Ishikawa (cell line): Measurements from ENCODE around the gene CPNE9.

Experiments
- CEBPB ChIP-seq: IDR thresholded peaks from 2 replicates; pipeline ENCODE4 v1.6.1; 2012
- EGR1 ChIP-seq: IDR thresholded peaks from 2 replicates; pipeline ENCODE4 v1.6.1; 2012
- EP300 ChIP-seq: IDR thresholded peaks from 2 replicates; pipeline ENCODE4 v1.6.1; 2012; ENCODE audit warnings: borderline replicate concordance
- FOXM1 ChIP-seq: IDR thresholded peaks from 2 replicates; pipeline ENCODE4 v1.6.1; 2012; ENCODE audit warnings: low read depth, borderline replicate concordance
- NFIC ChIP-seq: IDR thresholded peaks from 2 replicates; pipeline ENCODE4 v1.6.1; 2012
- RAD21 ChIP-seq: IDR thresholded peaks from 2 replicates; pipeline ENCODE4 v1.6.1; 2012; ENCODE audit warnings: low read depth
- TAF1 ChIP-seq: IDR thresholded peaks from 2 replicates; pipeline ENCODE4 v1.6.1; 2012; ENCODE audit warnings: low read depth, mild to moderate bottlenecking
- TEAD4 ChIP-seq: IDR thresholded peaks from 2 replicates; pipeline ENCODE4 v1.6.1; 2012
- TF ChIP-seq, protein P1 (sequence below): IDR thresholded peaks from 2 replicates; pipeline ENCODE4 v1.6.1; 2012

DNA sequence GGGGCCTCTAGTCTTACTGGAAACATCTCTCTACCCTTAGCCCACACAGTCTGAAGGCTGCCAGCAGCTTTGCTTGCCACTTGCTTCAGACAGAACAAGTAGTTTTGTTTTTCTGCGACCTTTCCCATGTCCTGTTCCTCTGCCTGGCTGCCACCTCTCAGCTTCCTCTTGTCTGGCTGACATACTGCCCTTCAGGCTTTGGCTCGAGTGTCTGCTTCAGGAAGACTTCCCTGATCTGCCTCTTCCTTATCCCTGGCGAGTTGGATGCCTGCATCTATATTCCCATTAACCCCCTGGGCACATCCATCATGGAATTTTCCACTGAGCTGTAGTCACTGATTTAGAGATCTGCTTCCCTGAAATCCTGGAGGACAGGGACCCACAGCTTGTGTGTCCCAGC is 25.1 kb upstream of the CPNE9 start:
- TF ChIP-seq EP300 (no peak), TEAD4 (no peak), FOXM1 (no peak), CEBPB (no peak), NFIC (no peak), RAD21 (no peak), TAF1 (no peak), EGR1 (no peak)
- TF ChIP-seq, protein P1, sequence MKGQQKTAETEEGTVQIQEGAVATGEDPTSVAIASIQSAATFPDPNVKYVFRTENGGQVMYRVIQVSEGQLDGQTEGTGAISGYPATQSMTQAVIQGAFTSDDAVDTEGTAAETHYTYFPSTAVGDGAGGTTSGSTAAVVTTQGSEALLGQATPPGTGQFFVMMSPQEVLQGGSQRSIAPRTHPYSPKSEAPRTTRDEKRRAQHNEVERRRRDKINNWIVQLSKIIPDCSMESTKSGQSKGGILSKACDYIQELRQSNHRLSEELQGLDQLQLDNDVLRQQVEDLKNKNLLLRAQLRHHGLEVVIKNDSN: no peak
